GM19324 (cell line): Measurements from ENCODE around the gene RASD1.

Experiments used
- ATAC-seq: cut with Tn5 transposase; IDR thresholded peaks from one replicate; pipeline ENCODE4 v1.9.1; 2021; ENCODE audit warnings: mild to moderate bottlenecking, moderate library complexity; ENCODE audit not compliant: unreplicated experiment, low FRiP score

Gene RASD1

GRCh38 chr17:17511881-17512858 is 16.0 kb upstream of the RASD1 start:
- ATAC-seq: no peak

- ATAC-seq: no peak
These were observed 15.1 kb upstream of the RASD1 start for GRCh38 chr17:17511293-17511741.

- no peak for ATAC-seq
These were observed 14.5 kb upstream of the RASD1 start for GRCh38 chr17:17510456-17511292.

- ATAC-seq: no peak
These were observed 13.6 kb upstream of the RASD1 start for GRCh38 chr17:17509601-17510425.

- ATAC-seq: no peak
These were observed 12.7 kb upstream of the RASD1 start for GRCh38 chr17:17508646-17509591.

- no peak for ATAC-seq
These were observed 11.9 kb upstream of the RASD1 start for GRCh38 chr17:17508019-17508535.

- no peak for ATAC-seq
These were observed 11.3 kb upstream of the RASD1 start for GRCh38 chr17:17507465-17508011.

- no peak for ATAC-seq
These were observed 10.8 kb upstream of the RASD1 start for GRCh38 chr17:17506893-17507464.

GRCh38 chr17:17506181-17506741 is 10.1 kb upstream of the RASD1 start:
- ATAC-seq: no peak

GRCh38 chr17:17505610-17506171 is 9.5 kb upstream of the RASD1 start:
- ATAC-seq: no peak

- ATAC-seq: no peak
These were observed 9.0 kb upstream of the RASD1 start for GRCh38 chr17:17505151-17505550.

- no peak for ATAC-seq
These were observed 8.3 kb upstream of the RASD1 start for GRCh38 chr17:17504341-17505140.

- ATAC-seq: no peak
These were observed 7.5 kb upstream of the RASD1 start for GRCh38 chr17:17503566-17504130.

GRCh38 chr17:17502741-17503565 is 6.8 kb upstream of the RASD1 start:
- no peak for ATAC-seq

- no peak for ATAC-seq
These were observed 4.9 kb upstream of the RASD1 start for GRCh38 chr17:17500999-17501605.
